Fibroblast of gingiva (primary cell): ENCODE measurements around the gene RTEL1.
A peak's percentile ranks its signal among the peaks of the same experiment; 100 is the strongest.
"Not testable (repeated sequence)": the region's sequence is repeated elsewhere in the genome, so short reads cannot be mapped to it uniquely, and the experiment has no call there.

Experiments
- DNase-seq: peaks from one replicate; pipeline ENCODE4 v3.0.0-alpha.2; 2011; ENCODE audit warnings: low read depth

The RTEL1 gene

GRCh38 chr20:63628246-63628975 is 29.7 kb upstream of the RTEL1 start:
- peak; percentile 66 for DNase-seq

- DNase-seq: not testable (repeated sequence)
Measured at GRCh38 chr20:63630956-63631355, 27.2 kb upstream of the RTEL1 start.

DNA sequence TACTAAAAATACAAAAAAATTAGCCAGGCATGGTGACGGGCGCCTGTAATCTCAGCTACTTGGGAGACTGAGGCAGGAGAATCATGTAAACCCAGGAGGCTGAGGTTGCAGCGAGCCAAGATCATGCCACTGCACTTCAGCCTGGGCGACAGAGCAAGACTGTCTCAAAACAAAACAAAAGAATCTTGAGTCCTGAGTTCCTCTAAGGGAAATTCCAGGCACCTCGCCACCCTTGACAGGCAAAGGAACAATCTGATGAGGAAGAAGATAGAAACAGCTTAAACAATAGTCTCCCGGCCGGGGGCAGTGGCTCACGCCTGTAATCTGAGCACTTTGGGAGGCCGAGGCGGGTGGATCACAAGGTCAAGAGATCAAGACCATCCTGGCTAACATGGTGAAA is 26.7 kb upstream of the RTEL1 start:
- not testable (repeated sequence) for DNase-seq

DNA sequence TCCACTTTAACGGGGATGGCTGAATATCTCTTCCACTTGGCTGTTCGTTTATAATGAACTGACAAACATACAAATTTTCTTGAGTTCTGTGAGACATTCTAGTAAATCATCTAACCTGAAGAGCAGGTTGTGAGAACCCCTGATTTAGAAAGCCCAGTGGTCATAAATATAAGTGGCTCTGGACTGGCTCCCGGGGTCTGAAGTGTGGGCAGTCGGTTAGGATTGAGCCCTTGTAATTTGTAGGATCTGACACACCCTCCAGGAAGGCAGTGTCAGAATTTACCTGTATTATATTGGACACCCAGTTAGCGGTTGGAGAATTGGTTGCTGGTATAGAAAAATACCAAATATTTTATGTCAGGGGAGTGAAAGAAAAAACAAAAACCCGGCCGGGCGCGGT is 24.4 kb upstream of the RTEL1 start:
- no peak for DNase-seq

DNA sequence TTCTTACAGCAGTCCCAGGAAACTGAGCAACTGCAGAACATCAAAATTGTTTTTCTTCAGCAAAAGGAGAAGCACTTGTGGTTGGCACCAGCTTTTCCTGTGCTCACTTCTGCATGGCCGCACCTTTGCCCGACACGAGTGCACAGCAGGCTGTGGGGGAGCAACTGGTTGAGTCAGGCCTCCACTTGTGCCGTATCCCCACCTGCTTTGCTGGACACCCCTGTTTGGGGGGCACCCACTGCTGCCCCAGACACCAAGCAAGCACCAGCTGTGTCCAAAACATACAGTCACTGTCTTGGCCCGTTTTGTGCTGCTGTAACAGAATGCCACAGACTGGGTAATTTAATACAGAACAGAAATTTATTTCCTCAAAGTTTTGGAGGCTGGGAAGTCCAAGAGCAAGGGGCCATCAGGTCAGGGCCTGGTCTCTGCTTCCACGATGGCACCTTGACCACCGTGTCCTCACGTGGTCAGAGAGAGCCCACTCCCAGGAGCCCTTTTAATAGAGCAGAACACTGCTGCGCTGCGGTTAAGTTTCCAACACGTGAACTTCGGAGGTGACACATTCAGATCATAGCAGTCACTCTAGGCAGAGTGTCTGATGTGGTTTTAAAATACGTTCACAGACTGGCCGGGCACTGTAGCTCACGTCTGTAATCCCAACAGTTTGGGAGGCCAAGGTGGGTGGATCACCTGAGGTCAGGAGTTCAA is 22.5 kb upstream of the RTEL1 start:
- DNase-seq: no peak

- no peak for DNase-seq
Measured at GRCh38 chr20:63636752-63637628, 21.1 kb upstream of the RTEL1 start.

DNA sequence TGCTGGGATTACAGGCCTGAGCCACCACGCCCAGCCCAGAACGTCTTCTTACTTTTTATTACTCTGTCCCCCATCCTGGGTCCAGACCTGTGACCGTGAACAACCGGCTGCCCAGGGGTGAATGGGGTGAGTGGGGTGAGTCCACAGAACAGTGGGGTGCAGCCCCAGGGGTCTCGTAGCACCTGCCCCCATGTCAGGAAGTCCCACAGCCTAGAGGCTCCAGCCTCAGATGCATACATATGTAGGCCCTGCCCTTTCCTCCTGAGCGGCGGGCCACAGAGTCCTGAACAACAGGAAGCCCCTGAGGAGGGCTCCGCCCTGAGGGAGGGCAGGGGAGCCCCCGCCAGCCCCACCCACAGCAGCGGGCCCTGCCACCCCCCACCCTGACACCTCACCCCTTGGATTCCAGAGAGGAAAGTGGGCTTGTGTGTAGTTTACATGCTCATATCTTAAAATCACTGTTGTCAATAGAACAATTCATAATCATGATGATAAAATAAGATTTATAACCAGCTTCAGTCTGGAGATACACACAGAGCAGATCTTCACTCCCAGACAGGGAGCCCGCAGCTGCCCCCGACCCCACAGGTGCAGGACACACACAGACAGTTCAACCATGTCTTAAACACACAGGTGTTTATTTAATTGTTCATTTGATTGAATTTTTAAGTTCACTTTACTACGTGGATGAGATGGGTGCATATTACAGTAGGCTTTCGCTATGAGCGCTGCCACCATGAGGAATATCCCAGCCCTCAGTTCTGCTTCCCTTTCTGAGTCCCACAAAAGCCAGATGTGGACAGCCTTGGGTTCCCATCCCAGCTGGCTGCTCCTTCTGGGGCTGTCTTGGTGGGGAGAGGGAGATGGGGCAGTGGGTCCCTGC is 18.8 kb upstream of the RTEL1 start:
- no peak for DNase-seq

- DNase-seq: no peak
Measured at GRCh38 chr20:63640086-63640485, 18.0 kb upstream of the RTEL1 start.

- DNase-seq: not testable (repeated sequence)
Measured at GRCh38 chr20:63640686-63641085, 17.4 kb upstream of the RTEL1 start.

- no peak for DNase-seq
Measured at GRCh38 chr20:63641146-63641791, 16.8 kb upstream of the RTEL1 start.

DNA sequence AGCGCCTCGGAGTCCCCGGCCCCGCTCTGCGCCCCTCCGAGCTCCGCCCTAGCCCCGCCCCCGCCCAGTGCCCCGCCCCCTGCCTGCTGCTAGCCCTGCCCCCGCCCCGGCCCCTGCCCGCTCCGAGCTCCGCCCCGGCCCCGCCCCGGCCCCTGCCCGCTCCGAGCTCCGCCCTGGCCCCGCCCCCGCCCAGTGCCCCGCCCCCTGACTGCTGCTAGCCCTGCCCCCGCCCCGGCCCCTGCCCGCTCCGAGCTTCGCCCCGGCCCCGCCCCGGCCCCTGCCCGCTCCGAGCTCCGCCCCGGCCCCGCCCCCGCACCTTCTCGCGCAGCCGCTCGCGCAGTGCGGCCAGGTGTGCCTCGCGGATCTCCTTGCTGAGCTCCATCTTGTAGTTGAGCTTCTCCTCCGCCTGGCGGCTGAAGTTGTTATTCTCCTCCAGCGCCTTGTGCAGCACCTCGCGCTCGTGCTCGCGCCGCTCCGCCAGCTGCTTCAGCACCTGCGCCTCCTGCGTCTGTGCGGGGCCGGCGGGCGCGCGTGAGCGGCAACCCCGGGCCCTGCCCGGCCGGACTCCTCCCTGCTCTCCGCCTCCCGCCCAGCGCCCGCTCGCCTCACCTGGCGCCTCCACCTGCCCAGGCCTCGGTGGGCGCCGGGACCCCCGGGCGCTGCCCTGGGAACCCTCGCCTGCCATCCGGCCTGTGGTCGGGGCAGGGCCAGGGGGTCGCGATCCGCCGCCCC is 16.2 kb upstream of the RTEL1 start:
- DNase-seq: peak; percentile 75

DNA sequence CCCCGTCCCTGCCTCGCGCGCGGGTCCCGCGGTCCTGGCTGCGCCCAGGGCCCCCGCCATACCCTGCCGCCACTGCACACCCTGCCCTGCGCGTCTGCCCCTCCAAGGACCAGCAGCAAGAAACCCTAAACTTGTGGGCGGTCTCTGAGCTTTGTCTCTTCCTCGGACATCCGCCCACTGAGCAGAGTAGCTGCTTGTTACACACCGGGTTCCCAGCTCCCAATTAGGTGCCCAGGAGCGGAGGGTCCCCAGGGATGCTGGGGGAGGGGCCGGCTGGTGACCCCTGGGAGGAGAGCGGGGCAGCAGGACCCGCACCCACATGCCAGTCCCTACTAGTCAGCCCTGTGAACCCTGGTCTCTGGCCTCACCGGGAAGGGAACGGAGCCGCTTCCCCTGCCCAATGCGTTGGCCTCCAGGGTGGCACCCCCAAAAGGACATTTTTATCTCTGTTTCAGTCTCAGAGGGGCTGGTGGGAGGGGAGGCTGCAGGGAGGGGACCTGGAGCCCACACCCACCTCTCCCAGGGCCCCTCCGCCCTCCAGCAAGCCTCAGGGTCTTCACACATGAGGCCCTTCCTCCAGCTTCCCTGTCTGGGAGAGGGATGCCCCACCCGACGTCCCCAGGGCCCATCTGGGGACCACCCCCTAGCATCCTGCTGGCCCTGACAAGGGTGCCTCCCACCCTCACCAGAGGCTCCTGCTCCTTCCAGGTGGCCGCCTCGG is 15.4 kb upstream of the RTEL1 start:
- DNase-seq: no peak

GRCh38 chr20:63643499-63643898 is 14.6 kb upstream of the RTEL1 start:
- no peak for DNase-seq

- no peak for DNase-seq
Measured at GRCh38 chr20:63643946-63644345, 14.2 kb upstream of the RTEL1 start.

- no peak for DNase-seq
Measured at GRCh38 chr20:63645218-63645617, 12.9 kb upstream of the RTEL1 start.

DNA sequence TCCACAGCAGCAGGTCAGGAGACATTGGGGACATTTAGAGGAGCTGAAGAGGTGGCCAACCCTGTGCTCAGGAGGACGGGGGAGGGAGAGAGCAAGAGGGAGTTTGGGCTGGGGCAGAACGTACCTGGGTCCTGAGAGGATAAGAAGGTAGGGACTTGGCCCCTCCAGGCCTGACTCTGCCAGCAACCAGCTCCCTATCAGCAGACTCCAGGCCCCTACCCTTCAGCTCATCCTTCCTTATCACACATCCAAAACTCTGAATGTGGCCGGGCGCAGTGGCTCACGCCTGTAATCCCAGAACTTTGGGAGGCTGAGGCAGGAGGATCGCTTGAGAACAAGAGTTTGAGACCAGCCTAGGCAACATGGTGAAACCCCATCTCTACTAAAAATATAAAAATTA is 9.9 kb upstream of the RTEL1 start:
- DNase-seq: no peak

DNA sequence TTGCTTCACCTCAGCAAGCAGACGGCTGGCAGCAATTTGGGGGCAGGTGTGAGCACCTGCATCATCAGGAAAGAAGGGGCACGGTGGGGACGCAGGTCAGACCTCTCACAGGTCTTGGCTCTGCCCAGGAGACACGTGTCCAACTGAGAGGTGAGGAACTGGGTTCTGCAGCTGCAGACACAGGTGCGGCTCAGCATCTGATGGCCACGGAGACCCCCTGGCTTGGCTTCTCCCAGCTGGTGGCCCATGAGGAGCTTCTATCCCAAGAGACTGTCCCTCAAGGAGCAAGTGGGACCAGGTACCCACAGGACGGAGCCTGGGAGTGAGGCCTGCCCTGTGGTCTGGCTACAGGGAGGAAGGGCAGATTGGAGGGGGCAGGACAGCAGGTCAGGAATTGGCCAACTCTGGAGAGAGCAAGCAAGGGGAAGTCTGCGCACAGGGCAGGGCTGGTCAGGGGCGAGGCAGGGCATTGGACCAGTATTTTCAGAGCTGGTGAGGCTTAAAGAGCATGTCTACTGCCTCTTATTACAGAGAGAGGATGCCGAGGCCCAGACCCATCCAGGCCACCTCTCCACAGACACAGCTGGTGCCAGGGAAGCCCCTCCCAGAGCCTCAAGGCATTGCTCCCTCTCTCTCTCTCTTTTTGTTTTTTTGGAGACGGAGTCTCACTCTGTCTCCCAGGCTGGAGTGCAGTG is 9.1 kb upstream of the RTEL1 start:
- no peak for DNase-seq

- not testable (repeated sequence) for DNase-seq
Measured at GRCh38 chr20:63650486-63650885, 7.6 kb upstream of the RTEL1 start.

- DNase-seq: no peak
Measured at GRCh38 chr20:63651942-63652191, 6.2 kb upstream of the RTEL1 start.
